ENCODE measurements around the gene CRABP2.

DNA sequence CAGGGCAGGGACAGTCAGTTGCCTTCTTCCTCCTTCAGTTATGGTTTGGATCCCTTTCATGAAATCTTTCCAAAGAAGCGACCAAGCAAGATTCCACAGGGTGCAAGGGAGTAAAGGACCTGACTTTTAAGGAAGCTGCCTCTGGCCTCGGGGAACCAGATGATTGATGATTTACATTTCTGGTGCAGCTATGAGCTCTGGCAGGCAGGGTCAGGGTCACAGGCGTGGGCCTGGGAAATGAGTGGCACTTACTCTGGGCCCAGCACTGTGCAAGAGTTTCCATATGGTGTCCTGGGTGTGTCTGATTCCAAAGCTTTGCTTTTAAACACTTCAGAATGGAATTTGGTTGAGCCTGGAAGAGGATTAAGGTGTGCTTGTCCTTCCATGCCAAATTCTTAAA, 7.2 kb upstream of the CRABP2 start:
- TF ChIP-seq, protein P1, sequence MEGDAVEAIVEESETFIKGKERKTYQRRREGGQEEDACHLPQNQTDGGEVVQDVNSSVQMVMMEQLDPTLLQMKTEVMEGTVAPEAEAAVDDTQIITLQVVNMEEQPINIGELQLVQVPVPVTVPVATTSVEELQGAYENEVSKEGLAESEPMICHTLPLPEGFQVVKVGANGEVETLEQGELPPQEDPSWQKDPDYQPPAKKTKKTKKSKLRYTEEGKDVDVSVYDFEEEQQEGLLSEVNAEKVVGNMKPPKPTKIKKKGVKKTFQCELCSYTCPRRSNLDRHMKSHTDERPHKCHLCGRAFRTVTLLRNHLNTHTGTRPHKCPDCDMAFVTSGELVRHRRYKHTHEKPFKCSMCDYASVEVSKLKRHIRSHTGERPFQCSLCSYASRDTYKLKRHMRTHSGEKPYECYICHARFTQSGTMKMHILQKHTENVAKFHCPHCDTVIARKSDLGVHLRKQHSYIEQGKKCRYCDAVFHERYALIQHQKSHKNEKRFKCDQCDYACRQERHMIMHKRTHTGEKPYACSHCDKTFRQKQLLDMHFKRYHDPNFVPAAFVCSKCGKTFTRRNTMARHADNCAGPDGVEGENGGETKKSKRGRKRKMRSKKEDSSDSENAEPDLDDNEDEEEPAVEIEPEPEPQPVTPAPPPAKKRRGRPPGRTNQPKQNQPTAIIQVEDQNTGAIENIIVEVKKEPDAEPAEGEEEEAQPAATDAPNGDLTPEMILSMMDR (IDR thresholded peaks at IDR 0.05 in 8 of 11, conservative IDR thresholded peaks at IDR 0.05 in 3 of 11): no peak
- no peak for TF ChIP-seq POLR2A (IDR thresholded peaks at IDR 0.05)
